K562 (cell line): Measurements from ENCODE around the gene SYNPR. TPM values are rescaled to one million over a fixed set of nuclear protein-coding genes. Genes with fewer than 3 reads are reported as not detected.

Experiments used
- ATAC-seq: fragments of 200-7000 bp; cut with Tn5 transposase; 3 replicates; pipeline ENCODE4 v1.9.1; 2020; ENCODE audit warnings: moderate library complexity
- BruUV-seq: library from RNA; stranded (reverse); fragments of 400-500 nt; replicated peaks from 2 replicates; lab custom pipeline; 2021; lab: Mats Ljungman, UMichigan
- CTCF ChIA-PET: fragments of 300-600 bp; formaldehyde crosslinking; extraction: SDS; loops from one replicate; lab custom pipeline; 2021; ENCODE audit warnings: low intra/inter-chr PET ratio; lab: Yijun Ruan, JAX
- POLR2A ChIA-PET: fragments of 300-600, 350-650 bp; sonication (Branson Sonifier 250); formaldehyde crosslinking; extraction: SDS; loops from one replicate; lab custom pipeline; 2021; ENCODE audit warnings: antibody characterized with exemption, inconsistent platforms; lab: Yijun Ruan, JAX
- DNase-seq, 4 experiments: peaks; one replicate each; pipeline versions ENCODE4 v3.0.0 to v3.0.0-alpha.2; 2011 to 2018; ENCODE audit warnings: low spot score in 3 of 4, mixed read lengths in 3 of 4; ENCODE audit errors: extremely low read depth in 1 of 4
- FAIRE-seq: peaks from 2 replicates; lab custom pipeline; 2011; peaks lifted over from hg19 to GRCh38; lab: Jason Lieb, UNC
- H2AFZ ChIP-seq: 2 replicates; pipeline ENCODE4 v1.6.0; 2011; ENCODE audit warnings: low read depth, low read length, control low read depth, inconsistent platforms
- H3K27ac ChIP-seq: fragments of 200-600 bp; 3 replicates; pipeline ENCODE4 v1.8.0; 2011; ENCODE audit warnings: low read depth, mild to moderate bottlenecking, control low read depth, inconsistent platforms, low read length, moderate library complexity, mixed read lengths; ENCODE audit errors: extremely low read depth
- H3K27me3 ChIP-seq, 2 experiments: fragments of 300-600 bp in 1 of 2; 2 replicates in 1 of 2; 3 replicates in 1 of 2; pipeline versions ENCODE4 v1.6.0 to v1.8.0; 2011; ENCODE audit warnings: inconsistent platforms in 2 of 2, low read length in 2 of 2, mild to moderate bottlenecking in 1 of 2, mixed read lengths in 1 of 2, moderate library complexity in 1 of 2; ENCODE audit not compliant: control insufficient read depth in 2 of 2, insufficient read depth in 2 of 2
- H3K36me3 ChIP-seq: fragments of 300-600 bp; 3 replicates; pipeline ENCODE4 v1.8.0; 2011; ENCODE audit warnings: mild to moderate bottlenecking, low read length, inconsistent platforms; ENCODE audit not compliant: control insufficient read depth, insufficient read depth
- H3K4me1 ChIP-seq, 2 experiments: fragments of 200-600 bp in 1 of 2; replicated peaks in 1 of 2; 2 replicates in 1 of 2; 3 replicates in 1 of 2; pipeline versions ENCODE4 v1.5.1 to v1.8.0; 2011; ENCODE audit warnings: inconsistent platforms in 2 of 2, low read length in 2 of 2, mild to moderate bottlenecking in 1 of 2, mixed read lengths in 1 of 2, moderate library complexity in 1 of 2; ENCODE audit not compliant: control insufficient read depth in 2 of 2, insufficient read depth in 2 of 2
- H3K4me2 ChIP-seq: 2 replicates; pipeline ENCODE4 v1.6.1; 2011; ENCODE audit warnings: low read length, control low read depth, inconsistent platforms, mixed read lengths; ENCODE audit not compliant: insufficient read depth
- H3K4me3 ChIP-seq: fragments of 200-600 bp; sonication (generic), shearing (Covaris generic); 2 replicates; pipeline ENCODE4 v1.5.1; 2016; ENCODE audit warnings: control low read depth, inconsistent platforms
- H3K79me2 ChIP-seq: fragments of 200-600 bp; 3 replicates; pipeline ENCODE4 v1.8.0; 2011; ENCODE audit warnings: low read length, inconsistent platforms; ENCODE audit not compliant: control insufficient read depth, insufficient read depth
- H3K9ac ChIP-seq, 2 experiments: 2 replicates each; pipeline versions ENCODE4 v1.6.0 to v1.6.1; 2011; ENCODE audit warnings: low read depth in 2 of 2, low read length in 2 of 2, control low read depth in 1 of 2, inconsistent platforms in 1 of 2, mild to moderate bottlenecking in 1 of 2, mixed read lengths in 1 of 2; ENCODE audit not compliant: insufficient read depth in 1 of 2
- H3K9me1 ChIP-seq: one replicate; pipeline ENCODE4 v1.6.0; 2011; ENCODE audit warnings: inconsistent platforms, mild to moderate bottlenecking, low read length, moderate library complexity; ENCODE audit not compliant: control insufficient read depth, insufficient read depth
- H3K9me3 ChIP-seq: replicated peaks from 2 replicates; pipeline ENCODE4 v1.5.1; 2011; ENCODE audit warnings: low read depth, low read length, inconsistent platforms; ENCODE audit not compliant: control insufficient read depth, insufficient read depth
- H4K20me1 ChIP-seq: replicated peaks from 2 replicates; pipeline ENCODE4 v1.6.1; 2011; ENCODE audit warnings: low read length, inconsistent platforms, mixed read lengths; ENCODE audit not compliant: control insufficient read depth, insufficient read depth
- MAFF ChIP-seq: IDR thresholded peaks from 2 replicates; pipeline ENCODE4 v1.6.1; 2012; ENCODE audit warnings: low read length, improper control_type of control experiment
- MAFG ChIP-seq: fragments of 450-650 bp; conservative IDR thresholded peaks from 2 replicates; pipeline ENCODE4 v1.6.1; 2016; ENCODE audit warnings: missing genetic modification characterization, missing compliant biosample characterization
- MAFK ChIP-seq: IDR thresholded peaks from 2 replicates; pipeline ENCODE4 v1.6.1; 2011; ENCODE audit warnings: low read length, improper control_type of control experiment
- RCOR1 ChIP-seq, 2 experiments: IDR thresholded peaks; 2 replicates each; pipeline ENCODE4 v1.6.1; 2012; ENCODE audit warnings: low read depth in 2 of 2, low read length in 2 of 2, borderline replicate concordance in 1 of 2, improper control_type of control experiment in 1 of 2
- TSC22D4 ChIP-seq: fragments of 450-650 bp; IDR thresholded peaks from 2 replicates; pipeline ENCODE4 v1.6.1; 2016; ENCODE audit warnings: missing genetic modification characterization, missing biosample characterization, control low read depth
- ZNF316 ChIP-seq: fragments of 450-650 bp; IDR thresholded peaks from 2 replicates; pipeline ENCODE4 v1.6.1; 2016
- ZZZ3 ChIP-seq: fragments of 450-650 bp; IDR thresholded peaks from 2 replicates; pipeline ENCODE4 v1.6.1; 2016; ENCODE audit warnings: antibody characterized with exemption, mild to moderate bottlenecking, moderate library complexity
- WGBS: fragments of 100-300 bp; shearing (Covaris generic); methylation state at CpG from one replicate; pipeline ENCODE4 v1.1.6; 2016; ENCODE audit warnings: low coverage, mixed read lengths; ENCODE audit not compliant: insufficient coverage; ENCODE audit errors: missing lambda C conversion rate; 5-methylcytosine and 5-hydroxymethylcytosine counted together
- in situ Hi-C: fragments of 300-500 bp; cut with MboI; formaldehyde crosslinking; loops from 4 replicates; pipeline ENCODE4 v1.15.0; 2018; ENCODE audit warnings: inconsistent platforms, mixed read lengths
- intact Hi-C: fragments of 100-400 bp; cut with micrococcal nuclease; formaldehyde crosslinking; loops from 2 replicates; pipeline ENCODE4 v1.14.2; 2022
- polyA plus RNA-seq, 8 experiments: library from polyadenylated mRNA; depleted of rRNA in 4 of 8; stranded (reverse) in 5 of 8; unstranded in 3 of 8; fragments of >200 nt; fragmentation: Nextera tagmentation in 2 of 8; fragmentation: Illumina TruSeq in 1 of 8; extraction: Ambion mirVana in 2 of 8; extraction: Trizol in 1 of 8; gene quantifications; 2 replicates each; pipeline versions ENCODE4 v1.2.1 to v1.2.3, GENCODE V29; 2011 to 2014; ENCODE audit warnings: inconsistent platforms in 1 of 8, missing spikeins in 1 of 8
- total RNA-seq, 7 experiments: library from RNA; depleted of rRNA in 6 of 7; stranded (reverse); fragments of >200 nt in 6 of 7; fragmentation: Illumina TruSeq in 2 of 7; extraction: Trizol in 2 of 7; gene quantifications; 2 replicates each; pipeline versions ENCODE4 v1.2.1 to v1.2.3, GENCODE V29; 2011 to 2021; ENCODE audit warnings: low replicate concordance in 1 of 7
- TF ChIP-seq, protein P1 (sequence below): fragments of 450-650 bp; IDR thresholded peaks from 2 replicates; pipeline ENCODE4 v1.6.1; 2017; ENCODE audit warnings: mild to moderate bottlenecking, moderate library complexity

Gene SYNPR
- total and polyA plus RNA-seq, 9 of the 15 experiments (the other 6 are each of a cell fraction or from before 2014, with no cell fraction given): not detected

DNA sequence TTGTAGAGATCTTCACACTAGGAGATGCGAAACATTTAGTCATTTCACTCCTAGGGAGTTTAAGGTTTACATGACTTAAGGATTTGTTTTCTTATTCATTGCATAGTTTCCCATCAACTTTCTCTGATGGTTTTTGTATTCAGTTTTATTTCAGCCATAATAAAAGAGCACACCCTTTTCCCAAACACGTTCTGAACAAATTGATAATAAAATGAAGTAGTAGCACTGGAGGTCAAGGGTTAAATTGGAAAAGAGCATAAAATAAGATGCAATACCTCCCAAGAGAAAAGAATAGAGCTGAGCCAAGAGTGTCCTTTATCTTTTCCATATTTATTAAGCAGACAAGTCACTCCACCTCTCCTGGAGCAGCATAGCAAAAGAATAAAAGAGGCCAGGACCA, 104.9 kb downstream of the SYNPR start (continued):
- TF ChIP-seq TSC22D4 (no peak), RCOR1 (IDR thresholded peaks at IDR 0.05; ENCODE audit: borderline replicate concordance in 1 of 2, low read depth in 2 of 2, low read length in 2 of 2) (no peak), ZZZ3 (no peak)

DNA sequence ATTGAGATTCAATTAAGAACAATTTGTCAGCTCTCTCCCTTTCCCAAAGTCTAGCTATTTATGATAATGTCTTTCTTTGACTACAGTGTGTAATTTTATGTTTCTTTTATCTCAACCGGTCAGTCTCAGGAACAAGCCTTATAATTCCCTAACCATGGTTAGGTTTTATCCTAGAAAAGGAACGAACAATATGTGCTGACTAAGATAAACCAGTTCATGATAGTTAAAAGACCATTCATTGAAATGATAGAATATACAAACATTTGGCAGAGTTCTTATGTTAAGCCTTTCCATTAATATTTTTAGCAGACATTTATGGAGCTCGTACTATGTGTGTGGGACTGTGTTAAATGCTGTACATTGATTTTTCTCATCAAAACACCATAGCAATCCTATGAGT, 106.3 kb downstream of the SYNPR start:
- no peak overlapping the region for H3K9ac ChIP-seq
- WGBS: 2% methylated on average over 3 of the region's 3 CpGs
- no peak overlapping the region for H2AFZ ChIP-seq
- ATAC-seq (no peak), DNase-seq (no peak), FAIRE-seq (no peak)
- H3K4me2 ChIP-seq: no peak overlapping the region
- H3K9me3 ChIP-seq: no peaks in the 10 kb centered on the region
- no peak overlapping the region for H3K27ac ChIP-seq
- no peaks in the 10 kb centered on the region for H3K79me2 ChIP-seq
- no peaks in the 10 kb centered on the region for H3K27me3 ChIP-seq
- 0 out of 2 replicates have a peak, but pooled peaks have one; percentile 8 for TF ChIP-seq MAFG
- TF ChIP-seq MAFK: 0 out of 2 replicates have a peak, but pooled peaks have one; percentile 32
- peak; percentile 34 for TF ChIP-seq MAFF
- peak; percentile 54 for TF ChIP-seq ZNF316
- TF ChIP-seq, protein P1, sequence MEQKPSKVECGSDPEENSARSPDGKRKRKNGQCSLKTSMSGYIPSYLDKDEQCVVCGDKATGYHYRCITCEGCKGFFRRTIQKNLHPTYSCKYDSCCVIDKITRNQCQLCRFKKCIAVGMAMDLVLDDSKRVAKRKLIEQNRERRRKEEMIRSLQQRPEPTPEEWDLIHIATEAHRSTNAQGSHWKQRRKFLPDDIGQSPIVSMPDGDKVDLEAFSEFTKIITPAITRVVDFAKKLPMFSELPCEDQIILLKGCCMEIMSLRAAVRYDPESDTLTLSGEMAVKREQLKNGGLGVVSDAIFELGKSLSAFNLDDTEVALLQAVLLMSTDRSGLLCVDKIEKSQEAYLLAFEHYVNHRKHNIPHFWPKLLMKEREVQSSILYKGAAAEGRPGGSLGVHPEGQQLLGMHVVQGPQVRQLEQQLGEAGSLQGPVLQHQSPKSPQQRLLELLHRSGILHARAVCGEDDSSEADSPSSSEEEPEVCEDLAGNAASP: no peak
- H3K9me1 ChIP-seq: no peaks in the 10 kb centered on the region
- H4K20me1 ChIP-seq: no peaks in the 10 kb centered on the region
- BruUV-seq: no TSS peak
- CTCF ChIA-PET: no interaction called here
- no peaks in the 10 kb centered on the region for H3K4me1 ChIP-seq
- POLR2A ChIA-PET: no interaction called here
- H3K4me3 ChIP-seq: no peak overlapping the region
- H3K36me3 ChIP-seq: no peaks in the 10 kb centered on the region
- intact Hi-C loops: no loop called here
- in situ Hi-C loops: no loop called here
